Measurements from ENCODE around the gene PRKCA. TPM values are rescaled to one million over a fixed set of nuclear protein-coding genes. Genes with fewer than 3 reads are reported as not detected.

PRKCA gene
- total RNA-seq, 3 donors from 2014 or later (not counting 1 experiment from before 2014, with no cell fraction given), result 19.6 to 29.0 (median 20.4) TPM

DNA sequence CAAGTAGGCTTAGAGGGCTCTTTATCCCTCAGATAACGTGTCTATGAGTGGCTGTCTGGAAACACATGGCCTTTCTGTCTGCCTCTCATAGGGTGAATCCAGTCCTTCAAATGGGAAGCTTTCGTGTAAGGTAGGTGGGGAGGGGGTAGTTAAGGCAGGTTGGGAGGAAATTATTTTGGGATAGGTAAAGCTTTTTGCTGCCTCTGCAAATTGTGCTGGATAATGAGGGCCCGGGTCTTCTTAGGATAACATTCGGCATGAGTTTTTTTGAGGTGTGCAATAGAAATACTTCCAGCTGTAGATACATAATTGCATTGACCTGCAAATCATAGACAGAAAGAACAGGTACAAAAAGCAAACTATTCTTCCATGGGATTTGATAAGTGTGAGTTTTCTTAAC, 189.7 kb downstream of the PRKCA start:
- ATAC-seq (no peak), DNase-seq (no peak)
- H3K4me3 ChIP-seq (ENCODE audit: low read length), result no peak overlapping the region
- Mint-ChIP-seq H3K27ac (no peak overlapping the region), H3K4me1 (peaks cover 16 to 30% of the 10 kb centered on the region in 2 donors), H3K9me3 (no peaks in the 10 kb centered on the region), H3K4me3 (no peak overlapping the region), H3K36me3 (no peaks in the 10 kb centered on the region), H3K27me3 (ENCODE audit: low read depth in 2 of 2) (peaks cover 0 to 4% of the 10 kb centered on the region in 2 donors)
- 93% methylated on average over 4 of the region's 4 CpGs for WGBS (ENCODE audit: insufficient coverage)
- TF ChIP-seq, protein P1, sequence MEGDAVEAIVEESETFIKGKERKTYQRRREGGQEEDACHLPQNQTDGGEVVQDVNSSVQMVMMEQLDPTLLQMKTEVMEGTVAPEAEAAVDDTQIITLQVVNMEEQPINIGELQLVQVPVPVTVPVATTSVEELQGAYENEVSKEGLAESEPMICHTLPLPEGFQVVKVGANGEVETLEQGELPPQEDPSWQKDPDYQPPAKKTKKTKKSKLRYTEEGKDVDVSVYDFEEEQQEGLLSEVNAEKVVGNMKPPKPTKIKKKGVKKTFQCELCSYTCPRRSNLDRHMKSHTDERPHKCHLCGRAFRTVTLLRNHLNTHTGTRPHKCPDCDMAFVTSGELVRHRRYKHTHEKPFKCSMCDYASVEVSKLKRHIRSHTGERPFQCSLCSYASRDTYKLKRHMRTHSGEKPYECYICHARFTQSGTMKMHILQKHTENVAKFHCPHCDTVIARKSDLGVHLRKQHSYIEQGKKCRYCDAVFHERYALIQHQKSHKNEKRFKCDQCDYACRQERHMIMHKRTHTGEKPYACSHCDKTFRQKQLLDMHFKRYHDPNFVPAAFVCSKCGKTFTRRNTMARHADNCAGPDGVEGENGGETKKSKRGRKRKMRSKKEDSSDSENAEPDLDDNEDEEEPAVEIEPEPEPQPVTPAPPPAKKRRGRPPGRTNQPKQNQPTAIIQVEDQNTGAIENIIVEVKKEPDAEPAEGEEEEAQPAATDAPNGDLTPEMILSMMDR (IDR thresholded peaks at IDR 0.05), result no peak
- H3K27ac ChIP-seq (ENCODE audit: low read length), result no peak overlapping the region
- H3K9me3 ChIP-seq (ENCODE audit: control insufficient read depth, insufficient read depth, low read length), result no peaks in the 10 kb centered on the region
- peaks cover 3% of the 10 kb centered on the region for H3K4me1 ChIP-seq (ENCODE audit: control insufficient read depth, insufficient read depth, low read length)
- no peaks in the 10 kb centered on the region for H3K36me3 ChIP-seq (ENCODE audit: control insufficient read depth, insufficient read depth, low read length)
- intact Hi-C loops (cut with micrococcal nuclease), result no loop called here
- no peaks in the 10 kb centered on the region for H3K27me3 ChIP-seq (ENCODE audit: control insufficient read depth, insufficient read depth, low read length)

DNA sequence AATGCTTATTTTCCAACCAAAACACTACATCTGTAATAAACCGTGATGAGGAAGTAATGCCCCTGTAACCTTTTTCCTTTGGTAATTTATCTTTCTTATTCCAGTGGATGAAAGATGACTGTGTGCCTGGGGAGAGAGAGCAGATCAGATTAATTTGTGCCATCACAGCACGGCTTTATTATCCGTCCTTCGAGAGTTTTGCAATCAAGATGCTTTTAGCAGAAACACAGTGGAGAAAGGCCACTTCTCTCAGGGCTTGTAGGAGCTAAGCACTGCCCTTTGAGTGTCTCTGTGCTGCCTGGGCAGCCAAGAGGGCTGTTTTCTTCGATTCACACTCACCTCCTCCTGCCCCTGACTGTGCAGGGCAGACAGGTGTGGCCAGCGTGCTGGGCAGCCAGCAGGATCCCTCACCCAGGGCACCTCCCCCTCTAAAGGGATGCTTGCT, 190.2 kb downstream of the PRKCA start:
- no peak overlapping the region for H3K4me3 Mint-ChIP-seq
- Histone ChIP-seq H3K27me3 (ENCODE audit: control insufficient read depth, insufficient read depth, low read length) (no peaks in the 10 kb centered on the region), H3K9me3 (ENCODE audit: control insufficient read depth, insufficient read depth, low read length) (no peaks in the 10 kb centered on the region), H3K36me3 (ENCODE audit: control insufficient read depth, insufficient read depth, low read length) (no peaks in the 10 kb centered on the region), H3K4me1 (ENCODE audit: control insufficient read depth, insufficient read depth, low read length) (peaks cover 3% of the 10 kb centered on the region), H3K4me3 (ENCODE audit: low read length) (no peak overlapping the region), H3K27ac (ENCODE audit: low read length) (no peak overlapping the region)
- no peak for ATAC-seq
- H3K27me3 Mint-ChIP-seq (ENCODE audit: low read depth in 2 of 2), result peaks cover 0 to 4% of the 10 kb centered on the region in 2 donors
- intact Hi-C loops (cut with micrococcal nuclease), result no loop called here
- H3K9me3 Mint-ChIP-seq, result no peaks in the 10 kb centered on the region
- no peaks in the 10 kb centered on the region for H3K36me3 Mint-ChIP-seq
- peaks cover 16 to 30% of the 10 kb centered on the region in 2 donors for H3K4me1 Mint-ChIP-seq
- H3K27ac Mint-ChIP-seq, result no peak overlapping the region
- TF ChIP-seq, protein P1 (IDR thresholded peaks at IDR 0.05), result no peak
- no peak for DNase-seq
- WGBS (ENCODE audit: insufficient coverage), result 74% methylated on average over 5 of the region's 6 CpGs

DNA sequence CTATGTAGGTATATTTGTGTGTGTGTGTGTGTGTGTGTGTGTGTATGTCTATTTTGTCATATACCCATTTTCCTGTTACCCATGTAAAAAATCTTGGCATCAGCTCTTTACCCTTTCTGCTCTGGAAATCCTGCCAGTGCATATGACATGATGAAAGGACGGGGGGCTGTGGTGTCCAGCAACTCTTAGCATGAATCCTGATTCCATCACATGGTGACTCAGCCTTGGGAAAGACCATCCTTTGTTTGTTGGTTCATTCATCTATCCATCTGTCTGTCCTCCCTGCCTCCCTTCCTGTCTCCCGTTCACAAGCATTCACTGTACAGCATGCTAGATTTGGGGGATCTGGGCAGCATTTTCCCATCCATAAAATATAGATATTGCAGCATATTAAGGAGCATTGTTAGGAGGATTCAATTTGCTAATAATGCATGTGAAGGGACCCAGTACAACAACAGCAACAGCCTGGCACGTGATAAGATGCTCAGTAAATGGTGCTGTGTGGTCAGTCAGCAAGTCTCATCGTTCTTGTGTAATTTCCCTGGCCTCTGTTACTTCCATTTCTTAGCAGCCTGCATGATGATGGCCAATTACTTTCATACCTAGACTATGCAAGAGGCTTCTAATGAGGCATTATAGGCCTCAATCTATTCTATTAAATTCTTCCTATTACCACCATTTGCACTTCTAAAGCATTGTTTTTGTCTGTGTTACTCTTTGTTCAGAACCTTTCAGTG, 191.0 kb downstream of the PRKCA start:
- peaks cover 3% of the 10 kb centered on the region for H3K4me1 ChIP-seq (ENCODE audit: control insufficient read depth, insufficient read depth, low read length)
- H3K9me3 Mint-ChIP-seq, result no peaks in the 10 kb centered on the region
- no peaks in the 10 kb centered on the region for H3K27me3 ChIP-seq (ENCODE audit: control insufficient read depth, insufficient read depth, low read length)
- TF ChIP-seq, protein P1 (IDR thresholded peaks at IDR 0.05), result no peak
- intact Hi-C loops (cut with micrococcal nuclease), result no loop called here
- H3K4me3 Mint-ChIP-seq, result no peak overlapping the region
- no peak overlapping the region for H3K4me3 ChIP-seq (ENCODE audit: low read length)
- no peak for ATAC-seq
- no peaks in the 10 kb centered on the region for H3K36me3 ChIP-seq (ENCODE audit: control insufficient read depth, insufficient read depth, low read length)
- peak overlapping the region in 1 of 2 donors; percentile 37 for H3K27ac Mint-ChIP-seq
- WGBS (ENCODE audit: insufficient coverage), result 77% methylated on average over 3 of the region's 4 CpGs
- DNase-seq, result no peak
- H3K36me3 Mint-ChIP-seq, result no peaks in the 10 kb centered on the region
- H3K27ac ChIP-seq (ENCODE audit: low read length), result no peak overlapping the region
- no peaks in the 10 kb centered on the region for H3K27me3 Mint-ChIP-seq (ENCODE audit: low read depth in 2 of 2)
- no peaks in the 10 kb centered on the region for H3K9me3 ChIP-seq (ENCODE audit: control insufficient read depth, insufficient read depth, low read length)
- peaks cover 16 to 30% of the 10 kb centered on the region in 2 donors for H3K4me1 Mint-ChIP-seq
